Lower leg skin (tissue), 3 donors: Measurements from ENCODE around the gene OR4P4.

Source experiments
- POLR2A ChIP-seq, 2 donors: fragments of 450-650 bp; IDR thresholded peaks; one replicate each; pipeline ENCODE4 v1.6.1; 2016 to 2017; ENCODE audit warnings: antibody characterized with exemption in 2 of 2, mild to moderate bottlenecking in 1 of 2, moderate library complexity in 1 of 2
- TF ChIP-seq, protein P1 (sequence below), 3 donors: fragments of 450-650 bp; IDR thresholded peaks; one replicate each; pipeline ENCODE4 v1.5.1; 2016; ENCODE audit warnings: antibody characterized with exemption in 3 of 3, mild to moderate bottlenecking in 3 of 3, moderate library complexity in 2 of 3

DNA sequence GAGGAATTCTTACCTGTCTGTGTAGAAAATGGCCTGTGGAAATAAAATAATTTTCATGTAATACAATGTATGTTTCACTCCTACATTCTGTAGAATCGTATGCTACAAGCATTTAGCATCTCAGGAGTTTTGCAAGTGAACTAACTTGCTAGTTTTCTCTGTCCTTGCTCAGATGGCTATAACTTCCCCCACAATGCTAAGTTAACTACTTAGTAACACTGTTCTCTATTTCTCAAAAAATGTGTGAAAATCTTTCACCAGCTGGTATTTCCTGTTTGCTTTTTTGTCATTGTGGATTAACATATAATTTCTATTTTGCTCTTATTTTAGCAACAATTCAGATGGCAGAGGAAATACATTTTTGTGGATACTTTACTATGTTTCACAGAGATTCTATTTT lies 17.6 kb downstream of the OR4P4 start:
- no peak for TF ChIP-seq POLR2A (IDR thresholded peaks at IDR 0.05)
- TF ChIP-seq, protein P1, sequence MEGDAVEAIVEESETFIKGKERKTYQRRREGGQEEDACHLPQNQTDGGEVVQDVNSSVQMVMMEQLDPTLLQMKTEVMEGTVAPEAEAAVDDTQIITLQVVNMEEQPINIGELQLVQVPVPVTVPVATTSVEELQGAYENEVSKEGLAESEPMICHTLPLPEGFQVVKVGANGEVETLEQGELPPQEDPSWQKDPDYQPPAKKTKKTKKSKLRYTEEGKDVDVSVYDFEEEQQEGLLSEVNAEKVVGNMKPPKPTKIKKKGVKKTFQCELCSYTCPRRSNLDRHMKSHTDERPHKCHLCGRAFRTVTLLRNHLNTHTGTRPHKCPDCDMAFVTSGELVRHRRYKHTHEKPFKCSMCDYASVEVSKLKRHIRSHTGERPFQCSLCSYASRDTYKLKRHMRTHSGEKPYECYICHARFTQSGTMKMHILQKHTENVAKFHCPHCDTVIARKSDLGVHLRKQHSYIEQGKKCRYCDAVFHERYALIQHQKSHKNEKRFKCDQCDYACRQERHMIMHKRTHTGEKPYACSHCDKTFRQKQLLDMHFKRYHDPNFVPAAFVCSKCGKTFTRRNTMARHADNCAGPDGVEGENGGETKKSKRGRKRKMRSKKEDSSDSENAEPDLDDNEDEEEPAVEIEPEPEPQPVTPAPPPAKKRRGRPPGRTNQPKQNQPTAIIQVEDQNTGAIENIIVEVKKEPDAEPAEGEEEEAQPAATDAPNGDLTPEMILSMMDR (IDR thresholded peaks at IDR 0.05): no peak
